SK-N-SH treated with all-trans-retinoic acid at 6 μM for 48 hours (cell line): Measurements from ENCODE around the gene RDH5.

ENCODE experiments used
- BACH2 ChIP-seq: fragments of 250-450 bp; sonication (Bioruptor Pico); IDR thresholded peaks from 2 replicates; pipeline ENCODE4 v1.9.0; 2021; ENCODE audit warnings: mild to moderate bottlenecking, borderline replicate concordance
- TF ChIP-seq, protein P1 (sequence below): fragments of 250-450 bp; sonication (Bioruptor Pico); IDR thresholded peaks from 2 replicates; pipeline ENCODE4 v1.8.0; 2021; ENCODE audit warnings: low read depth, mild to moderate bottlenecking, moderate library complexity, borderline replicate concordance

GRCh38 chr12:55762646-55763045, 42.5 kb downstream of the RDH5 start:
- no peak for TF ChIP-seq BACH2 (CRISPR knock-in tag)
- TF ChIP-seq, protein P1, sequence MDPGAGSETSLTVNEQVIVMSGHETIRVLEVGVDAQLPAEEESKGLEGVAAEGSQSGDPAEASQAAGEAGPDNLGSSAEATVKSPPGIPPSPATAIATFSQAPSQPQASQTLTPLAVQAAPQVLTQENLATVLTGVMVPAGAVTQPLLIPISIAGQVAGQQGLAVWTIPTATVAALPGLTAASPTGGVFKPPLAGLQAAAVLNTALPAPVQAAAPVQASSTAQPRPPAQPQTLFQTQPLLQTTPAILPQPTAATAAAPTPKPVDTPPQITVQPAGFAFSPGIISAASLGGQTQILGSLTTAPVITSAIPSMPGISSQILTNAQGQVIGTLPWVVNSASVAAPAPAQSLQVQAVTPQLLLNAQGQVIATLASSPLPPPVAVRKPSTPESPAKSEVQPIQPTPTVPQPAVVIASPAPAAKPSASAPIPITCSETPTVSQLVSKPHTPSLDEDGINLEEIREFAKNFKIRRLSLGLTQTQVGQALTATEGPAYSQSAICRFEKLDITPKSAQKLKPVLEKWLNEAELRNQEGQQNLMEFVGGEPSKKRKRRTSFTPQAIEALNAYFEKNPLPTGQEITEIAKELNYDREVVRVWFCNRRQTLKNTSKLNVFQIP (CRISPR knock-in tag): no peak
